HG03103 (cell line): Measurements from ENCODE around the gene SLC4A8.

Experiments used
- ATAC-seq: cut with Tn5 transposase; IDR thresholded peaks from one replicate; pipeline ENCODE4 v1.9.1; 2021; ENCODE audit warnings: low read depth; ENCODE audit not compliant: unreplicated experiment

SLC4A8 gene

GRCh38 chr12:51520576-51521325 is 96.1 kb downstream of the SLC4A8 start:
- no peak for ATAC-seq

DNA sequence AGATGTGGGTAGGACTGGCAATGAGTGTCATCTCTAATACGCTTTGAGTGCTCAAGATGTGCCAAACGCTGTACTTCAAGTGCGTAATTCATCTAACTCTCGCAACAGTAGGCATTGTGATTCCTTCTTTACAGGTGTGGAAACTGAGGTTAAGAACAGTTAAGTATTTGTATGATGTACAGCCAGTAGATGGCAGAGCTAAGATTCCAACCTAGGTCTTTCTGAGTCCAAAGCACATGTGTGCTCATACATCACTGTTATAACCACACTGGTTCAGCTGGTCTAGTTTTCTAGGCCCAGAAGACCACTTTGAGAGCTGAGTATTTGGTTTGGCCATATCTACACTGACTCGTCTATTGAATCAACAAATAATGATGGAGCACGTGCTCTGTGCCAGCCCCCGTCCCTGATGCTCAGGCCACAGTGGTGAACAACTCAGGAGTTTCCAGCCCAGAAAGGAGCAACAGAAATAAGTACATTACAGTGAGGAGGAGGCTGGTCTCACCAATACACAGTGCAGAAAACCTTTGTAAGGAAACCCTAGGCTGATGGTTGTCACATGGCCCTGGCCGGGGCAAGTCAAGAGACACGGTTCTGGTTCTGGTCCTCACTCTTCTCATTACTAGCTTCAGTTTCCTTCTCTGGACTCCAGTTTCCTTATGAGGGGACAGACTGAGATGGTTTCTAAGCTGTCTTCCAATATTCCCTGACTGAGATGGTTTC is 97.1 kb downstream of the SLC4A8 start:
- ATAC-seq: no peak

DNA sequence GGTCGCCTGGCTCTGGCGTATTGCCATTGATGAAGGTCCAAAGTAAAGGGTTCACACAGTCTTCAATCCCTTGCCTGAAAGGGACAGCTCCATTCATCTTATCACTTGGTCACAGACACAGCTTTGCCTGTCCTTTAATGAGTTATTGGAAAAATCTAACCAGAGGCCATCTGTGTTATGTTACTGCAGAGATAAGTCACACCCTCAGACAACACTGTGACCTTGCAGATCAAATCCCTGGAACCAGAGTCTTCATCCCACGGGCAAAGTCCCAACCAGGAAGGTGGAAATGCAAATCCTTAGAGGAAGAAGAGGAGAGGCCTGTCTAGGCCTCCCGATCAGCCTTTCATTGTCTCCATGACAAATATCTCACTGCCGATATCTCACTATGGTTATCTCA is 98.1 kb downstream of the SLC4A8 start:
- no peak for ATAC-seq

GRCh38 chr12:51524386-51524901 is 99.8 kb downstream of the SLC4A8 start:
- no peak for ATAC-seq

GRCh38 chr12:51525518-51525917 is 100.9 kb downstream of the SLC4A8 start:
- no peak for ATAC-seq

- ATAC-seq: no peak
These were observed 103.3 kb downstream of the SLC4A8 start for GRCh38 chr12:51527966-51528365.

GRCh38 chr12:51528852-51529650 is 104.4 kb downstream of the SLC4A8 start:
- ATAC-seq: no peak

GRCh38 chr12:51529651-51529970 is 105.0 kb downstream of the SLC4A8 start:
- no peak for ATAC-seq

DNA sequence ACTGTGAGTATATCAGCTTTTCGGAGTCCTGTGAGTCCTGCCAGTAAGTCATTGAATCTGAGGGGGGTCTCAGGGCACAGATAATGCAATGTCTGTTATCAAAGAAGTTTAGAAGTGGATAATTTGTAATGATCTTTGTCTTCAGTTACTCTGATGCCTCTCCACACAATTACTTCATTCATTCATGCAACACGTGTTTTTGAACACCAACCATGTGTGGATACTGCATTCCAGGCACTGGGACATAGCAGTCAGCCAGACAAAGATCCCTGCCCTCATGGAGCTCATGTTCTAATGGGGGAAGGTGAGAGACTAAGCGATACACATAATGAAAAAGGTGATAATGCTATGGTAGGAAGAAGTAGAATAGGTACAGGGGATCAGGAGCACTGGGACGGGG is 105.6 kb downstream of the SLC4A8 start:
- ATAC-seq: no peak

- ATAC-seq: no peak
These were observed 106.8 kb downstream of the SLC4A8 start for GRCh38 chr12:51531284-51531977.

- ATAC-seq: no peak
These were observed 107.4 kb downstream of the SLC4A8 start for GRCh38 chr12:51531978-51532497.

GRCh38 chr12:51533799-51534198 is 109.2 kb downstream of the SLC4A8 start:
- no peak for ATAC-seq

- ATAC-seq: no peak
These were observed 109.8 kb downstream of the SLC4A8 start for GRCh38 chr12:51534216-51535074.

DNA sequence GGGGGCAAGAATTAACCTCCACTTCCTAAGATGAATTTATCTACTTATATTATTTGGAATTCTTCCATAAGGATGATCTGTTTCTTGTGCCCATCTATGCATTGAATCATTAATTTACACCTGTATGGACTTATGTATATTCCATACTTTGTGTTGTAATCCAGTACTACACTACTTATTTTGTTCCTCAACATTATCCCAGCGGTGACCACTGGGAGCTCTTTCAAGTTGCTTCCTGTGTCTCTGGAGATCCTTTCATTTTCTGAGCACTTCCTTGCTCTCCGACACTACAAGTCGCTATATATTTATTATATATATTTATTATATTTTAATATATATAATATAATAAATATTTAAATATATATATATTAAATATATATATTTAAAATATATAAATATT is 111.5 kb downstream of the SLC4A8 start:
- ATAC-seq: no peak

- no peak for ATAC-seq
These were observed 113.5 kb downstream of the SLC4A8 start for GRCh38 chr12:51538149-51538548.

DNA sequence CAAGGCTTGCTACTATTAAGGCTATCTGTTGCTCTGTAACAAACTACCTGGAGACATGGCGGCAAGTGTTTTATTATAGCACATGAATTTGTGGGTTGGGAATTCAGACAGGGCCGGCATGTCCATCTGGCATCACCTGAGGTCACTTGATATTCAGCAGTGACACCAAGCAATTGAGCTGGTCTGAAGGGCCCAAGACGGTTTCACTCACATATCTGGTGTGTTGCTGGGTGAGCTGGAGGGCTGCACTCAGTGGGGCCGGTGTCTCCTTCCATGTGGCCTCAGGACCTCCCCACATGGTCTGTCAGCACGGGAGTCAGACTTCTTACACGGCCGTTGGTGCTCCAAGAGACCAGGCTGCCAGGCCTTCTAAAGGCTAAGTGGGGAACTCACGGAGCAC is 114.0 kb downstream of the SLC4A8 start:
- no peak for ATAC-seq

GRCh38 chr12:51540996-51541395 is 116.4 kb downstream of the SLC4A8 start:
- ATAC-seq: no peak

DNA sequence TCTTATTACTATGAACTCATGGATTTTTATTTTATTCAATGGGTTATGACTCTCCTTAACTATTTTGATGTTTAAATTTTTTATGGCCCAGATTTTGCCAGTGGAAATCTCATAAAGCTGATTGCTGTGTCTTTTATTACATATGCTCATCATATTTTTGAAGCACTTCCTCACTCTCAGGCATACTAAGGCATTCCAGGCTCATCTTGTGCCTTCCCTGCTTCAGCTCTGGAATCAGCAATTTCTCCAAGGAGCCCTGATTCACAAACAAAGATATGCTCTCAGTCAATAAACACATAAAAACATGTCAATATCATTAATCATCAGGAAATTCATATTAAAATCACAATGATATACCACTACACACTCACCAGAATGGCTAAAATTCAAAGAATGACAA is 121.5 kb downstream of the SLC4A8 start:
- no peak for ATAC-seq

DNA sequence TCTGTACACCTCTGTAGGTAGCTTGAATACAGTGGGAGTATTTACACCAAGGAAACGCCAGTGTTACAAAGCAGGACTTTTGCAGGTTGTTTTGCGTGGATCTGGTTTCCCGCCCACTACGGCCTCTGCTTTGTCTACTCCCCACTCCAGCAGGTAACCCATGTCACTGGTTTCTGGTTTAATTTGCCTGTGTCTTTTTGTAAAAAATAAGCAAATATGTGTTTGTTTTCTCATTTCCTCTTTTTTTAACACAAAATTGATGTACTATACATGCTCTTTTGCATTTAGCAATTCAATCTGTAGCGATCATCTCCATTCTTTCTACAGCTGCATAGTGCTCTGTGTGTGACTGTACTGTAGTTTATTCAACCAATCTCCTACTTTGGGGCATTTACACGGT is 123.0 kb downstream of the SLC4A8 start:
- ATAC-seq: no peak

- ATAC-seq: no peak
These were observed 123.6 kb downstream of the SLC4A8 start for GRCh38 chr12:51548241-51548640.
